ENCODE results near the gene ALDH1L2. TPM values are rescaled to one million over a fixed set of nuclear protein-coding genes. Genes with fewer than 3 reads are reported as not detected.

ALDH1L2 gene
- total RNA-seq, 1 donor from 2014 or later = 68.9 TPM

GRCh38 chr12:105072888-105073488 lies 11.3 kb downstream of the ALDH1L2 start:
- H3K27me3 ChIP-seq = no peaks in the 10 kb centered on the region
- TF ChIP-seq CTCF (IDR thresholded peaks at IDR 0.05) = no peak
- DNase-seq (ENCODE audit: low spot score in 2 of 2) = no peak
- no peak overlapping the region for H3K4me3 ChIP-seq
- H3K27ac ChIP-seq = no peak overlapping the region
- peaks cover 0 to 8% of the 10 kb centered on the region in 2 donors for H3K4me1 ChIP-seq
- no peaks in the 10 kb centered on the region for H3K9me3 ChIP-seq
- peaks cover 3 to 26% of the 10 kb centered on the region in 2 donors for H3K36me3 ChIP-seq
- intact Hi-C loops (cut with DNase I) = no loop called here

- no peaks in the 10 kb centered on the region for H3K27me3 ChIP-seq
- no peak for TF ChIP-seq CTCF (IDR thresholded peaks at IDR 0.05)
- no peaks in the 10 kb centered on the region for H3K9me3 ChIP-seq
- no peak for DNase-seq (ENCODE audit: low spot score in 2 of 2)
- H3K27ac ChIP-seq = no peak overlapping the region
- peaks cover 0 to 4% of the 10 kb centered on the region in 2 donors for H3K4me1 ChIP-seq
- H3K4me3 ChIP-seq = no peak overlapping the region
- intact Hi-C loops (cut with DNase I) = no loop called here
- peaks cover 7 to 26% of the 10 kb centered on the region in 2 donors for H3K36me3 ChIP-seq
Observed at GRCh38 chr12:105071981-105072380, 12.3 kb downstream of the ALDH1L2 start.

GRCh38 chr12:105069936-105070702 lies 14.1 kb downstream of the ALDH1L2 start:
- Histone ChIP-seq H3K4me1 (no peaks in the 10 kb centered on the region), H3K4me3 (no peak overlapping the region), H3K9me3 (no peaks in the 10 kb centered on the region), H3K27ac (no peak overlapping the region), H3K36me3 (peaks cover 16 to 42% of the 10 kb centered on the region in 2 donors), H3K27me3 (no peaks in the 10 kb centered on the region)
- intact Hi-C loops (cut with DNase I) = no loop called here
- no peak for TF ChIP-seq CTCF (IDR thresholded peaks at IDR 0.05)
- no peak for DNase-seq (ENCODE audit: low spot score in 2 of 2)

- DNase-seq (ENCODE audit: low spot score in 2 of 2) = no peak
- intact Hi-C loops (cut with DNase I) = no loop called here
- TF ChIP-seq CTCF (IDR thresholded peaks at IDR 0.05) = no peak
- Histone ChIP-seq H3K9me3 (no peaks in the 10 kb centered on the region), H3K36me3 (peaks cover 29 to 51% of the 10 kb centered on the region in 2 donors), H3K27ac (no peak overlapping the region), H3K4me3 (no peak overlapping the region), H3K4me1 (no peaks in the 10 kb centered on the region), H3K27me3 (no peaks in the 10 kb centered on the region)
Observed at GRCh38 chr12:105067511-105068031, 16.7 kb downstream of the ALDH1L2 start.

GRCh38 chr12:105064564-105065178 lies 19.6 kb downstream of the ALDH1L2 start:
- no peak for TF ChIP-seq CTCF (IDR thresholded peaks at IDR 0.05)
- Histone ChIP-seq H3K4me1 (no peaks in the 10 kb centered on the region), H3K9me3 (no peaks in the 10 kb centered on the region), H3K27me3 (no peaks in the 10 kb centered on the region), H3K4me3 (no peak overlapping the region), H3K36me3 (peaks cover 48 to 51% of the 10 kb centered on the region in 2 donors), H3K27ac (no peak overlapping the region)
- intact Hi-C loops (cut with DNase I) = no loop called here
- DNase-seq (ENCODE audit: low spot score in 2 of 2) = no peak
